Lung microvascular endothelial cell (primary cell): ENCODE measurements around the gene LMOD1. TPM values are rescaled to one million over a fixed set of nuclear protein-coding genes. Genes with fewer than 3 reads are reported as not detected.
"Not testable (repeated sequence)": the region's sequence is repeated elsewhere in the genome, so short reads cannot be mapped to it uniquely, and the experiment has no call there.

Source experiments
- DNase-seq, 2 donors: peaks; one replicate each; pipeline versions ENCODE4 v3.0.0 to v3.0.0-alpha.2; 2010; ENCODE audit warnings: low read depth in 2 of 2
- total RNA-seq: library from RNA; depleted of rRNA; stranded (reverse); fragments of >200 nt; gene quantifications from 2 replicates; pipeline ENCODE4 v1.2.1, GENCODE V29; 2014

LMOD1 gene
- total RNA-seq, 1 donor from 2014 or later = not detected

- DNase-seq = peak; percentile 95 to 96
These were observed 29.6 kb downstream of the LMOD1 start for GRCh38 chr1:201916649-201917249.

GRCh38 chr1:201914456-201915235 is 31.7 kb downstream of the LMOD1 start:
- DNase-seq = no peak

DNA sequence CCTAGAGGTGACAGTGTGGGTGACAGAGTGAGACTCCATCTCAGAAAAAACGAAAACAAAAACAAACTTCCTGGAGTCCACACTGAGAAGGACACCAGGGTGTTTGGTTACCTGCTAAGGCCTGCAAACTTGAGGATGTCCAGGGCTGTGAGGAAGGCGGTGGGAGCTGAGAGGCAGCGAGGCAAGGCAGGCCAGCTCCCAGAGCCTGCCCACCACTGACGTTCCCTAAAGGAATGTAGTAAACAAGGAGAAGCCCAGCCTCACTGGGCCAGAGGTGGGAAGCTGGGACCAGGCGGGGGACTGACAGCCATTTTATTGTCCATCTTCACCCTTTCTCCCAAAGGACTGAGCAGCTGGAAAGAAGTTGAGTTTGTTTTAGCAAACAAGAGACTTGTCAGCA is 33.5 kb downstream of the LMOD1 start:
- peak in 1 of 2 donors; percentile 13 for DNase-seq

DNA sequence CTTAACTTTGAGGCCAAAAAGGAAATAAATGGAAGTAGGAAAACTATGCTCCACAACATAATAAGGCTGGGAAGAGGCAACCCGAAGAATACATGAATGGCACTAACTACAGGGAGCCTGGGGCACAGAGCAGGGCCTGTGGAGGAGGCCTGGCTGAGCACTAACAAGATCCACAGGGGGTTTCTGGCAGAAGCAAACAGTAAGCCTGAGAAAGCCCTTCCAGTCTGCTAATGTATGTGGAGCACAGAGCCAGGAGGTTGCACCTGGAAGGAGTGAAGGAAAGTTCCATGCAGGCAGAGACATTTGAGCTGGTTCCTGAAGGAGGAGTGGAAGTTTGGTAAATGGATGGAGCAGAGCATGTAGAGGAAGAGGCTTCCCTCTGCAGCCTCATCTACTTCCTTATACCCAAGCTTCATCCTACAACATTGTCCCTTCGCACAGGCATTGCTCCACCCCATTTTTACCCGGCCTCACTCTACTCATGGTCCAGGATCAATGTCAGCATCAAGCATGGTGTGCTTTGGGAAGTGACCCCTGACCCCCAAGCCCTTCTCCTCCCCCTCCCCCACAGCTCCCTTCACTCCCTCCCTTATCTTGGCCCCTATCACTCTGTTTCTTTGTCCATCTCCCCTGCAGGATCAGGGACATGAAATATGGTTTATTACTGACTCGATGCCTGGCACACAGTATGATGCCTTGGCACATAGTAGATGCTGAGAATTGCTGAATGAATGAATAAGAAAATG is 34.3 kb downstream of the LMOD1 start:
- no peak for DNase-seq

DNA sequence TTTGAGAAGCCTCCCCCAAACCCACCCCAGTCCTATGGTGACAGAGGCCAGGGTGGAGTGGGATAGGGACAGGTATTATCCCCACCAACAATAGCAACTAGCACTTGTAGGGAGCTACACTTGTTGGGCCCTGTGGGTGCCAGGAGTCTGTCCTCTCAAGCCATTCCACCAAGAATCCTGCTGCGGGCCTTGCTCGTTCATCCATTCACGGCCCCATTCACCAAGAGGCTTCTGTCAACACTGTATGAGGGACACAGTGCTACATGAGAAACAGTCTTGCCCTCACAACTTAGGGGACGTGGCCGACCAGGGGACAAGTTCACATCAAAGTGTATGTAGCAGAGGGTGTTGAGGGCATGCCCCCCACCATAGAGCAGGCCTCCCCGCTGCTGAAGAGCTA is 38.7 kb downstream of the LMOD1 start:
- DNase-seq = no peak

DNA sequence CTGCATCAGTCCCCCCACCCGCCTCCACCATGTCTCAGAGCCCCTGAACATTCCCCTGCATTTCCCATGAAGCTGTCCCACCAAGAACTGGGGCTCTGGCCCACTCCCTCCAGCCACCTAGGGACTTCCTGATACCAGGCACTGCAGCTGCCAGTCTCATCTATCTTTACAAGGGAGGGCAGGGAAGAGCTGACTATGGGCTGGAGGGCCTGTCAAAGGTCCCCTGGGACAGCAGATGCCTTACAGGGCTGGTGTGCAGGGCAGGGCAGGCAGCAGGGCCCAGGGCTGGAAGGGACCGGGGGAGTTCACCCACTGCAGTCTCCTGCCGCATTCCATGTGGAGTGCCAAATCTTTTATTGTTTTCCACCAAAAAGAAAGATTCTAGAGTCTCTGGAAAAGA is 40.0 kb downstream of the LMOD1 start:
- DNase-seq = no peak

DNA sequence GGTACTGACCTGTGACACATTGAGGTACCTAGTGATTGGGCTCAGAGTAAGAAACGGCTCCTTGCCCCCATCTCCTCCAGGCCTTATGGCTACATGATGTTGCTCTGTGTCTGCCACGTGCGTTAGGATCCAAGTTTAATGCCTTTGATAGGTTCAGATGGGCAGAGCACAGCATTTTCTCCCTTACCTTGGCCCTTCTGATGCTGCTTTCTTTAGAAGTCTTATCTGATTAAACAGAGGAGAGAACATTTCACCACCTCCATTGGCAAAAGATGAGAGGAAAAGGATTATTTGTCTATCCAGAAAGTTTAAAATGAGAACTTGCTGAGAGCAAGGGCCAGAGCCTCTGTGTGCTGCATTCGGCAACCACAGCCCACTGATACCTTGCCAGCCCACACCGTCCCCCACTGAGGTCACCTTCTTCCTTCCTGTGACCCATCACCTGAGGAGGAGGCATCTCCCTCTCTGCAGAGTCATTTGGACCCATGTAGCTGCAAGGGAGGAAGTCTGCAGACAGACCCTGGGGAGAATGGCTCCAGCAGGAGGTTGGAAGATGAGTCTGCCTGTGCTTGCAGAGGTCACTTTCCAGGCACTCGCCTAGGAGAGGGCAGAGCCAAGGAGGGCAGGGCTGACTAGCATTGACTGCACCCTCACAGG is 41.0 kb downstream of the LMOD1 start:
- DNase-seq = no peak

GRCh38 chr1:201904579-201904978 is 41.8 kb downstream of the LMOD1 start:
- DNase-seq = peak in 1 of 2 donors; percentile 87

DNA sequence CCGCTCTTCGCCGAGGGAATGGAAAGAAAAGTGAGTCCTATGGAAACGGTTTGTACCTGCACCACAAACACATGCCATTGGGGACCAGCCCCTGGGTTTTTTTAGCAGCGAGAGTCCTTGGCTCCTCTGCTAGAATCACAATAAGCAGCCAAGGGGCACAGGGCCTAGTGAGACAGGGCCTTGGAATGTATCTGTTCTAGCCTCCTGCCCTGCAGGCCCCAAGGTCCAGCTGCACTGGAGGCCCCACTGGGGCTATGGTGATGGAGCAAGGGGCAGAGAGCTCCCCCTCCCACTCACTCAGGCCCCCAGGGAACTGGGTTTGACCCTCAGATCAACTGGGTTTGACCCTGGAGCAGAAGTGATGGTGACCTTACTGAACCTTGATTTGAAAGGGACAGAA is 43.2 kb downstream of the LMOD1 start:
- no peak for DNase-seq

- DNase-seq = no peak
These were observed 44.1 kb downstream of the LMOD1 start for GRCh38 chr1:201902198-201902597.

GRCh38 chr1:201901036-201901435 is 45.3 kb downstream of the LMOD1 start:
- not testable (repeated sequence) for DNase-seq

DNA sequence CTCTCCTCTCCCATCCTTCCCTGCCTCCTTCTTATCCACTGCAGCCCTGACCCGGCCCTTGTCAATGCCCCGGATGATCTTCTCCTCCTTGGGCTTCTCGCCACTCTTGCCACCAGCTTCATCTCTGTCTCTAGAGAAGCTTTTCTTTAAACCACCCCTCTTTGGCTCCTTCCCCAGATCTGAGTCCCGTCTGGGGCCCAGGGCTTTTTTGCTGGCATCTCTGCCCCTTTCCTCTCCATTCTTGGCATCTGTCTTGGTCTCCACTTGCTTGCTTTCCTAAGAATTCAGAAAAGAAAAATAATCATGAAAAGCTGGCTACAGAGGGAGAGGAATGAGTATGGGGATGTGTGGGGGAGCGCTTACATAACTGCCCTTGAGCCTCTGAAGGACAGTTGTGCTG is 45.9 kb downstream of the LMOD1 start:
- no peak for DNase-seq

DNA sequence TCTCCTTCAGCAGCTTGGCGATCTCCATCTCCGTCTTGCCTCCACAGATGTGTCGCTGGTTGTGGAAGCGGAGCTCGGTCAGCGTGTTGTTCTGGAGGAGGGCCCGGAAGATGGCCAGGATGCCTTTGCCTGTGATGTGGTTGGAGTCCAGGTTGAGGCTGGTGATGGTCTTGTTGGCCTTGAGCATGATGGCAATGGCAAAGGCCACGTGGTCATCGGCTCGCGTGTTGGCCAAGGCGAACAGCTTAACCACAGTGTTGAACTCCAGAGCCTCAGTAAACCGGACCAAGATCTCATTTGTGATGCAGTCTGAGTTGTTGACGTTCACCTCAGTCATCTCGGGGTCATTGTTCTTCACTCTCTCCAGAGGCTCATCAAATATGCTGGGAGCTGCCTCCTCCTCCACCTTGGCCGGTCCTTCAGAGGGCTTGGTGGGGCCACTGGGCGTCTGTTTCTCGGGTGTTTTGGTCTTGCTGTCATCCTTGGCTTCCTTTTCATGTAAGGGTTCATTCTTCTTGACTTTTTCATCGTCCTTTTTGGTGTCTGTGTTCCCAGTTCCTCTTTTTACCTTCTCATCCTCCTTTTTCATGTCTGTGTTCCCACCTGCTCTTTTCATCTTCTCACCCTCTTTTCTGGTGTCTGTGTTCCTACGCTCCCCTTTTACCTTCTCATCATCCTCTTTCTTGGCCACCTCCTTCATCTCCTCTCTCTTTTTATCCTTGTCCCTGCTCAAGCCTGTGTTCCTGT is 46.5 kb downstream of the LMOD1 start:
- DNase-seq = no peak

DNA sequence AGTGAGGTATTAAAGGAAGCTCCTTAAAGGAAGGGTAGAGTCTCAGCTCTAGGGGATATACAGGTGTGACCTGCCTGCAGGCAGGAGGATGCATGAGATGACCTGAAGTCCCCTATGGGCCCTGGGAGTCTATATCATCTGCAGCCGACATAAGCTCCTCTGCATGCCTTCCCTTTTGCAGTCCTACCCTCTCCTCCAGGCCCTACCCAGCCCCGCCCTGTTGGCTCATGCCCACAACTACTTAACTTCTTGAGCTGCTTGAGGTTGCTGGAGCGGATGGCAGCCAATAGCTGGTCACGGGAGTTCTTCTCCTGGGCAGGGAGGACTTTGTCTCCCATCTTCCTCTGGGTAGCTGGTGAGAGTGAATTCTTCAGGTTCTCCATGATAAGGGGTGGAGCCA is 47.4 kb downstream of the LMOD1 start:
- no peak for DNase-seq

DNA sequence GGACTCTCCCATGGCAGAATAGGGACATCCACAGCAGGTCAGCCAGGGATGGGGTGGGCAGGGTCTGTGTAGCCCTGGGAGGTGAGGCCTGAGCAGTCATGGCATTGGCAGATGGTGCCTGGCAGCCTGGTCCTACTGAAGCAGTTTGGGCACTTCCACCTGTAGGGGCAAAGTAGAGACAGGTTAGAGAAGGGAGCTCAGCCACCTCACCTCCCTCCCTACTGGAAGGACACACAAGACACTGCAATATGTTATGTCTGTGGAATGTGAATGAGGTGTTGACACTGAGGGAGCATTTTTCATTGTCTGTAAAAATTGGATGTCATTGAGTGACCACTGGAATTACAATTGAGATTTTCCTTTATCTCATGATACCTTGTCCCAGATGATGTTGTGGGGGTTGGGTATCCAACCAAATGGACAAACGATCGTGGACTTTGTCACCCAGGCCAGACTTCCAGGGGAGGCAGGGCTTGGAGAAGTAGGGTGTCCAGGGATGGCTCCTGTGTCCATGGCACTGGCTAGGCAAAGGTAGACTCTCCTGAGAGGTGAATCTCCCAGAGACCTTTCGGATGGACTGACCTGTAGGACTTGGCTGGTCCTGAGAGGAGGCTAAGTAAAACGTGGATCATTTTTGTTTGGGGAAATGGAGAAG is 48.0 kb downstream of the LMOD1 start:
- DNase-seq = no peak

- DNase-seq = peak in 1 of 2 donors; percentile 20
These were observed 49.4 kb downstream of the LMOD1 start for GRCh38 chr1:201896951-201897391.

- peak; percentile 92 for DNase-seq
These were observed 50.2 kb downstream of the LMOD1 start for GRCh38 chr1:201895913-201896807.

DNA sequence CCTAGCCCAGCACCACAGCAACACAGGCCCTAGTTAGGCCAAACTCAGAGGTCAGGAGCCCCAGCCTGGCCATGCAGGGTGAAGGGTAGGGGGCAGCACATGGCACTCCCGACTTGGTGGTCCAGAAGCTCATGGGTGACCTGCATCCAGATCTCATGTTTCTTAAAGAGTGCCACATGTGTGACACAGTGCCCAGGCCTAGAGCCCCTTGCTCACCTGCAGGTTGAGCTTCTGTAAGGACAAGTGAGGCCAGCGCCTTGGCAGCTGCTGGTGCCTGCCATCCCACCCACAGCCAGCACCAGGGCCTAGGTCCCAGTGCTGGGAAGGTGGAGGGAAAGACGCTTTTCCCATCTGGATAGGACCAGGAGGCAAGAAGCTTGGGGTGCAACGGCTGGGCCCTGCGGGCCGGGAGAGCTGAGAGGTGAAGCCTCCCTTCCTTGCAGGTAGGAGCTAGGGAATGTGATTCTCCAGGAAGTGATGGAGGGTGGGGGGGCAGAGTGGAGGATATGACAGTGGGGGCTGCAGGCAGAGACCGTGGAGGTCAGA is 51.2 kb downstream of the LMOD1 start:
- DNase-seq = no peak
